ENCODE data around the gene PUM2. TPM values are rescaled to one million over a fixed set of nuclear protein-coding genes. Genes with fewer than 3 reads are reported as not detected.

PUM2 gene
- total and polyA plus RNA-seq, 2 of the 13 experiments (the other 11 are each of a cell fraction or from before 2014, with no cell fraction given) = 69.6 to 69.8 TPM

GRCh38 chr2:20224716-20225293 lies 125.8 kb downstream of the PUM2 start, which contains the start of gene SDC1 (continued):
- TF ChIP-seq SNAPC4 (CRISPR knock-in tag; IDR thresholded peaks at IDR 0.05) (no peak), HCFC1 (IDR thresholded peaks at IDR 0.05; ENCODE audit: low read depth, low read length) (no peak), SOX13 (IDR thresholded peaks at IDR 0.05) (no peak), SOX13 (CRISPR knock-in tag; conservative IDR thresholded peaks at IDR 0.05 in 1 of 2, IDR thresholded peaks at IDR 0.05 in 1 of 2) (no peak), SRSF9 (IDR thresholded peaks at IDR 0.05; ENCODE audit: borderline replicate concordance, insufficient read depth, low read depth, low read length, poor library complexity, severe bottlenecking) (no peak), FOXC1 (CRISPR knock-in tag; IDR thresholded peaks at IDR 0.05; ENCODE audit: borderline replicate concordance) (peak; percentile 12; the same call in 1 of the 2 replicates), ZNF264 (CRISPR knock-in tag; IDR thresholded peaks at IDR 0.05) (no peak), ZNF7 (CRISPR knock-in tag; IDR thresholded peaks at IDR 0.05) (no peak), KLF16 (CRISPR knock-in tag; IDR thresholded peaks at IDR 0.05) (no peak; a peak in 1 of 4 replicates), POGK (CRISPR knock-in tag; conservative IDR thresholded peaks at IDR 0.05) (peak; percentile 2; the same call in 1 of the 2 replicates), RFXANK (CRISPR knock-in tag; IDR thresholded peaks at IDR 0.05) (0 out of 2 replicates have a peak, but pooled peaks have one; percentile 35), ZC3H13 (CRISPR knock-in tag; IDR thresholded peaks at IDR 0.05) (no peak), ZNF484 (CRISPR knock-in tag; IDR thresholded peaks at IDR 0.05; ENCODE audit: borderline replicate concordance, low read depth) (no peak), ZMYM4 (CRISPR knock-in tag; IDR thresholded peaks at IDR 0.05) (no peak), RAD21 (CRISPR knock-in tag; IDR thresholded peaks at IDR 0.05) (no peak; the same call in 1 of the 2 replicates), ZNF281 (CRISPR knock-in tag; IDR thresholded peaks at IDR 0.05; ENCODE audit: borderline replicate concordance) (peak; percentile 63), PLRG1 (conservative IDR thresholded peaks at IDR 0.05) (no peak), TIGD3 (CRISPR knock-in tag; IDR thresholded peaks at IDR 0.05; ENCODE audit: borderline replicate concordance) (no peak)
